Testis (tissue), 2 donors: ENCODE measurements around the gene GCH1.
"Not testable (repeated sequence)": the region's sequence is repeated elsewhere in the genome, so short reads cannot be mapped to it uniquely, and the experiment has no call there.

Experiments
- CTCF ChIP-seq, 3 experiments: fragments of 450-650 bp in 2 of 3; fragments of 200-600 bp in 1 of 3; sonication (generic) in 1 of 3; IDR thresholded peaks; one replicate each; pipeline ENCODE4 v1.5.1; 2016 to 2019; ENCODE audit warnings: antibody characterized with exemption in 3 of 3, mild to moderate bottlenecking in 2 of 3, moderate library complexity in 1 of 3
- POLR2A ChIP-seq: fragments of 450-650 bp; IDR thresholded peaks from one replicate; pipeline ENCODE4 v1.6.1; 2017; ENCODE audit warnings: antibody characterized with exemption, mild to moderate bottlenecking, moderate library complexity

- TF ChIP-seq CTCF (IDR thresholded peaks at IDR 0.05); POLR2A: not testable (repeated sequence)
Observed at GRCh38 chr14:54875648-54876047, 27.0 kb downstream of the GCH1 start.
